ENCODE results near the gene DSTN.

The DSTN gene

GRCh38 chr20:17614176-17614811 lies 44.4 kb downstream of the DSTN start:
- H3K4me1 ChIP-seq: peaks cover 13 to 86% (median 76%) of the 10 kb centered on the region in 4 donors
- H3K36me3 ChIP-seq: peaks cover 21 to 54% (median 43%) of the 10 kb centered on the region in 3 donors
- peak overlapping the region; percentile 80 to 95 for H3K27ac ChIP-seq
- H3K4me3 ChIP-seq: peak overlapping the region; percentile 32 to 37
- no peak for TF ChIP-seq CTCF (IDR thresholded peaks at IDR 0.05)
- no peaks in the 10 kb centered on the region for H3K27me3 ChIP-seq
- intact Hi-C loops (cut with DNase I; ENCODE audit: low total_unique reads): loop anchor here (5.0 kb wide), 1 partner anchor 37 kb away; no protein-coding TSS in a partner anchor
- peak; percentile 83 to 95 for DNase-seq
- H3K9me3 ChIP-seq: no peaks in the 10 kb centered on the region

- H3K27me3 ChIP-seq: no peaks in the 10 kb centered on the region
- H3K4me1 ChIP-seq: peaks cover 13 to 79% (median 69%) of the 10 kb centered on the region in 4 donors
- H3K4me3 ChIP-seq: peak overlapping the region; percentile 32 to 37
- H3K27ac ChIP-seq: peak overlapping the region; percentile 80 to 95
- intact Hi-C loops (cut with DNase I; ENCODE audit: low total_unique reads): loop anchor here (5.0 kb wide), 1 partner anchor 38 kb away; no protein-coding TSS in a partner anchor
- no peaks in the 10 kb centered on the region for H3K9me3 ChIP-seq
- no peak for TF ChIP-seq CTCF (IDR thresholded peaks at IDR 0.05)
- H3K36me3 ChIP-seq: peaks cover 20 to 54% (median 43%) of the 10 kb centered on the region in 3 donors
- peak; percentile 37 to 80 for DNase-seq
Measured at GRCh38 chr20:17614812-17615644, 45.2 kb downstream of the DSTN start.

- Histone ChIP-seq H3K36me3 (peaks cover 19 to 54% (median 44%) of the 10 kb centered on the region in 3 donors), H3K9me3 (no peaks in the 10 kb centered on the region), H3K4me1 (peaks cover 13 to 71% (median 61%) of the 10 kb centered on the region in 4 donors), H3K27me3 (no peaks in the 10 kb centered on the region), H3K4me3 (no peak overlapping the region), H3K27ac (peak overlapping the region; percentile 80 to 95)
- intact Hi-C loops (cut with DNase I; ENCODE audit: low total_unique reads): loop anchor here (1.0 kb wide), 1 partner anchor 79 kb away; no protein-coding TSS in a partner anchor
- DNase-seq: peak; percentile 24 to 69
- no peak for TF ChIP-seq CTCF (IDR thresholded peaks at IDR 0.05)
Measured at GRCh38 chr20:17615645-17616479, 46.0 kb downstream of the DSTN start.

GRCh38 chr20:17616480-17617211 lies 46.8 kb downstream of the DSTN start:
- peaks cover 13 to 63% (median 53%) of the 10 kb centered on the region in 4 donors for H3K4me1 ChIP-seq
- H3K9me3 ChIP-seq: no peaks in the 10 kb centered on the region
- no peaks in the 10 kb centered on the region for H3K27me3 ChIP-seq
- H3K36me3 ChIP-seq: peaks cover 14 to 60% (median 45%) of the 10 kb centered on the region in 3 donors
- intact Hi-C loops (cut with DNase I; ENCODE audit: low total_unique reads): loop anchor here (1.0 kb wide), 1 partner anchor 79 kb away; no protein-coding TSS in a partner anchor
- peak; percentile 23 to 64 for DNase-seq
- peak overlapping the region; percentile 80 to 95 for H3K27ac ChIP-seq
- TF ChIP-seq CTCF (IDR thresholded peaks at IDR 0.05): no peak
- no peak overlapping the region for H3K4me3 ChIP-seq
